ENCODE data around the gene CLEC2L.
"Not testable (repeated sequence)": the region's sequence is repeated elsewhere in the genome, so short reads cannot be mapped to it uniquely, and the experiment has no call there.

CLEC2L gene

DNA sequence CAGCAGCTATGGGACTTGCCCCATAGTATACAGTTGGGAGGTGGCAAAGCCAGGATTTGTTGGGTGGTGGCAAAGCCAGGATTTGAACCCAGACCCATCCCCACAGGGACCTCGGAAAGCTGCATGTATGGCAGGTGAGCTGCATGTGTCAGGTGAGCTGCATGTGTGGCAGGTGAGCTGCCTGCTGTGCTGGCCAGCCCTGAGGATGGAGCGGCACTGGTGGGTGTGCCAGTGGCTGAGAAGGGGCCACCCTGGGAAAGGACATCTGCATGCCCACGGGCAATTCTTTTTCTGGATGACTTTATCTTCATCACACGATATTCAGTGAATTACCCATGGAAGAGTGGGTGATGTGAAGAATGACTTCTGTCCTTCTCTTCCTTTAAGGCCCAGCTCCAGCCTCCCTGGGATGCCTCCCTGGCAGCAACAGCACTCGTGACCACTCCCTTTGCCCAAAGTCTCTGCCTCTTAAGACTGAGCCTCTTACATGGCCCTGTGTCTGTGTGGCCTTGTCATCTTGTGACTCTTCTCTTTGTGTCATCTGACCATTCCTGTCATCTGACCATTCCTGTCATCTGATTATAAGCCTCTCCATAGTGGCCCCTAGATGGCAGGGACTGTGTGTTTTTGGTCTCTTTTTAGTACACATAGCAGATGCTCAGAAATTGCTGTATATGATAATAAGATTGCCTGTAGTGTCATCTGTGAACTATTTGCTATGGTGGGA, 25.0 kb downstream of the CLEC2L start:
- no peak overlapping the region for H3K27ac ChIP-seq
- no peak for DNase-seq (ENCODE audit: low read depth, low spot score)

DNA sequence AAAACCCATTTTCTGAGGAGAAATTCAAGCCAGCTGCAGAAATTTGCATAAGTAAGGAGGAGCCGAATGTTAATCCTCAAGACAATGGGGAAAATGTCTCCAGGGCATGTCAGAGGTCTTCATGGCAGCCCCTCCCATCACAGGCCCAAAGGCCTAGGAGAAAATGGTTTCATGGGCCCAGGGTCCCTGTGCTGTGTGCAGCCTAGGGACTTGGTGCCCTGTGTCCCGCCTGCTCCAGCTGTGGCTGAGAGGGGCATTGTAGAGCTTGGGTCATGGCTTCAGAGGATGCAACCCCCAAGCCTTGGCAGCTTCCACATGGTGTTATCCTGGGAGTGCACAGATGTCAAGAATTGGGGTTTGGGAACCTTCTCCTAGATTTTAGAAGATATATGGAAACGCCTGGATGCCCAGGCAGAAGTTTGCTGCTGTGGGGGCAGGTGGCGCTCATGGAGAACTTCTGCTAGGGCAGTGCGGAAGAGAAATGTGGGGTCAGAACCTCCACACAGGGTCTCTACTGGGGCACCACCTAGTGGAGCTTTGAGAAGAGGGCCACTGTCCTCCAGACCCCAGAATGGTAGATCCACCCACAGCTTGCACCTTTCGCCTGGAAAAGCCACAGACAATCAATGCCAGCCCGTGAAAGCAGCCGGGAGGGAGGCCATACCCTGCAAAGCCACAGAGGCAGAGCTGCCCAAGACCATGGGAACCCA, 30.7 kb downstream of the CLEC2L start:
- DNase-seq (ENCODE audit: low read depth, low spot score); H3K27ac ChIP-seq: not testable (repeated sequence)

DNA sequence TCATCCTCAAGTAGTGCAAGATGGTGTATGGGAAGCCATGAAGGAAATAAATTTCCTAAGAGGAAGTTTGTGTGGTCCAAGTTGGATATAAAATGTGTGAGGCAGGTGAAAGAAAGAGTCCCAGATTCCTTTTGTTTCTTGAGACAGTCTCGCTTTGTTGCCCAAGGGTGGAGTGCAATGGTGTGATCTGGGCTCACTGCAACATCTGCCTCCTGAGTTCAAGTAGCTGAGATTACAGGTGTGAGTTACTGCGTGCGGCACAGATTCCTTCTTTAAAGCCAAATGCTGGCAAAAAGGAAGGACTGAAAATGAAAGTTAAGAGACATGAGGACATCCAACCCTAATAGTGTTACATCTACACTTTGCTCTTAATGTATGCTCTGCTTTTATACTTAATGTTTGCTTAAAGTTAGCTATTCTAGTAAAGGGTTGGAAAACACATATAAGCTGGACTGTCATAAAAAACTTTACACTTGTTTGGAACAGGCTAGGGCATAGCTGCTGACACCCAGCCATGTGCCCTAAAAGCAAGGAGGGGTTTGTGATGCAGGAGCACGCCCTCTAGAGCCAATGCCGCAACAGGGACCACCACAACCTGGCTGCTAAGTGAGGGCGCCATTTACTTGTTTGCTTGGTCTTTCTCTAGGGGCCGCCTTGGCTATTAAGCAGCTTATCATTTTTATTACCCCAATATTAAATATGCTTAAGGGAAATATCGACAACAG, 34.5 kb downstream of the CLEC2L start:
- H3K27ac ChIP-seq: no peak overlapping the region
- no peak for DNase-seq (ENCODE audit: low read depth, low spot score)

DNA sequence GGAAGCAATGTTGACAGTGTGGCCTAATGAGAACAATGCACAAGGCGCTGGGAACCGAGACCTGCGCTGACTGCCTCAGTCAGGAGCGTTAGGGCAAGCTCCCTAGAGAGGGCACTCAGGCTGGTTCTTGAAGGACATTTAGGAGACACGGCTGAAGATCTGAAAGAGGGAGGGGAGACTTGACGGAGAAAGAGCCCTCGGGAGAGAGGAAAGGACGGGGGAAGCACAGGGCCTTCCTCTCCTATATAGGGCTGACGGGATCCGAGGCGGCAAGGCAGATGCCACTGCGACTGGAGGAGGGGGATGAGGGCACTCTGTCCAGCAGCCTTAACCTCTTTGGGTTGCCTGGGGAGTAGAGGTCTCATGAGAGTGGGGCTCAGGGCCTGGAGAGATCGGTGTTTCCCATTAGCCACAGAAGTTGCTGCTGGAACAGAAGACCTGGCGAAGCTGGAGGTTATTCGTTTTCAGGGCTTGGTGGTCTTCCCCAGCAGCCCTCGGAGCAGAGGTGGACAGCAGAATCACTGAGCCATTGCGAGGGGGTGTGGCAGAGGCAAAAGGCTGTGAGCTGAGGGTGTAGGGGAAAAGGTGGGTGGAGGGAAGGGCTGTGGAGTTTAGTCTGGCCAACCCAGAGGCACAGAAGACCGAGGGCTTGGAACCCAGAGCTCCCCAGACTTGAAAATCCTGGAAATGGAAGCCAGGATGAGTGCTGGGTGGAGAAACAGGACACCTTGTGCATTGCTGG, 36.0 kb downstream of the CLEC2L start:
- H3K27ac ChIP-seq: no peak overlapping the region

DNA sequence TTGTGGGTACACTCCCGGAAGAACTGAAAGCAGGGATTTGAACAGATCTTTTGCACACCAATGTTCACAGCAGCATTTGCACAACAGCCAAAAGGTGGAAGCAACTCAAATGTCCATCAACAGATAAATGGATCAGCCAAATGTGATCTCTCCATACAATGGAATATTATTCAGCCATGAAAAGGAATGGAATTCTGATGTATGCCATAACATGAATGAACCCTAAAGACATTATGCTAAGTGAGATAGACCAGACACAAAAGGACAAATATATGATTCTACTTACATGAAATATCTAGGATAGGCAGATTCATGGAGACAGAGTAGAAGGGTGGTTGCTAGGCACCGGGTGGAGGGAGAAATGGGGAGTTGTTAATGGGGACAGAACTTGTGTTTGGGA, 36.7 kb downstream of the CLEC2L start:
- H3K27ac ChIP-seq: no peak overlapping the region
- DNase-seq (ENCODE audit: low read depth, low spot score): no peak

More for the DNA sequence above, 36.0 kb downstream of the CLEC2L start:
- no peak for DNase-seq (ENCODE audit: low read depth, low spot score)

DNA sequence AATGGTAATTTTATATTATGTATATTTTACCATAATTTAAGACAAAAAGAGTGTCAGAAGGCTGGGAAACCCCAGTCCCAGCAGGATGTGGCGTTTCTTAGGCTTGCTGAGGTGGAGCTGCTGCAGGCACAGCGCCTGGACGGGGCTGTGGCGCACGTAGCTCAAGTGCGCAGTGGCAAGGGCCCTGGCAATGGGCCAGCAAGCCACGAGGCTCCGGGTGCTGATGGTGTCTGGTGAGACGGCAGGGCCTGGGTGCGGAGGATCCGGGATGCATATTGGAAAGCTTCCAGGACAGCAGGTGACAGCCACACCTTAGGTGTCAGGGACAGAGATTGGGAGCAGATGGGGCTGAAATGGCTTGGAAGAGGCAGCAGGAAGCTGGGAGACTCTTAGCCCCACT, 37.2 kb downstream of the CLEC2L start:
- DNase-seq (ENCODE audit: low read depth, low spot score): no peak

DNA sequence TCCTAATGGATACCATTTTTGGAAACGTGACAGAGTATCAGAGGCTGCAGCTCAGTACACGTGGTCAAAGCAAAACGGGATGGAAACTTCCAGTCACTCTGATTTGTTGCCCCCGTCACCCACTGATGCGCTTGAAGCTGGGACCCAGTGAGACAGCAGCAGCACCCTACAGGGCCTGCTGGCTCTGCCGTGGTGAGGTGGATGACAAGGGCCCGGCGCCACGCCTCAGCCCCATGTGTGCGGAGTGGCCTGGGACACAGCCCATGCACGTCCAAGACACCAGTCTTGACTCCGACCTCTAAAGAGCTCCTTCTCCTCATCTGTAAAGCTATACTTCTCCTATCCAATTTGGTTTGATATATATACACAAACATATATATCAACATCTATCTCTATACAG, 39.0 kb downstream of the CLEC2L start:
- no peak for DNase-seq (ENCODE audit: low read depth, low spot score)
- no peak overlapping the region for H3K27ac ChIP-seq

More for the DNA sequence above, 37.2 kb downstream of the CLEC2L start:
- H3K27ac ChIP-seq: no peak overlapping the region

DNA sequence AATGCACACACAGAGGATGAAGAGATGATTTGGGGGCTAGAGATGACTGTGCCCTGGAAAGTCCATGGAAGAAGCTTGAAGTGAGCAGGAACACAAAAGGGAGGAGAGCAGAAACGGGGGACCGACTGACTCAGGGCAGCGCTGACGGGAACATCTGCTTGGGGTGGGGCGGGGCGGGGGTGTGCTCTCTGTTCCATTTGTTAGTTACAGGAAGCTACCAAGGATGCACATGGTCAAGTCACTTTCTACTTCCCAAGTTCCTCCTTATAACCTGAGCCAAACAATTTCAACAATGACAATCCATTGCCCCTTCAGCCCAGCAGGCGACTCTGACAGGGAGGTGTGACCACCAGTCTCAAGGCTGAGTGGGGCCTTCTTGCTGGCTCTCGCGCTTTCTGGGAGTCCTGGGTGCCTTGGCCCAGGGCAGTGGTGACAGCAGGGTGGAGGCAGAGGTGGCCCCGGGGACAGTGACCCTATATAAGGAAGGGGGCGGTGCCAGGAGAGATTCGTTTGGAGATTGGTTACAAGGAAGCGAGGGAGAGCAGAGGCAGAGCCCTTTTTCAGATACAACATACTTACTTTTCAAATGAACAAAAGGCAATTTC, 39.6 kb downstream of the CLEC2L start:
- H3K27ac ChIP-seq: no peak overlapping the region
- DNase-seq (ENCODE audit: low read depth, low spot score): no peak

DNA sequence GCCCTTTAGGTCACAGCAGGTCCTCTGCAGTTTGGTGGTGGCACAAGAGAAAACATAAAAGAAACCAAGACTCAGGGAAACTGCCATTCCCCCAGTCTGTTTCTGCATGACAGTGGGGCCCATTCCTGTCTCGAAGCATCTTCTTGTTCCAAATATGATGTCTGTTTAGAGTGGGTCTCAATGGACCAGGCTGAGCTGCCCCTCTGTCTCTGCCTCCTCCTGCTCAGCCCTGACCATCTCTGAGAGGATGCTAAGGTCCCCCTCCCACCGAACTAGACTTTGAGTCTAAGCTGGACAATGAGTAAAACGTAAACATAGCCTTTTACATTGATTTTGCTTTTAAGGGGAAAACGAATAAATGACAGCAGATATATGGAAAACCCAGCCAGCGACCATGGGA, 40.4 kb downstream of the CLEC2L start:
- H3K27ac ChIP-seq: no peak overlapping the region
- DNase-seq (ENCODE audit: low read depth, low spot score): no peak

DNA sequence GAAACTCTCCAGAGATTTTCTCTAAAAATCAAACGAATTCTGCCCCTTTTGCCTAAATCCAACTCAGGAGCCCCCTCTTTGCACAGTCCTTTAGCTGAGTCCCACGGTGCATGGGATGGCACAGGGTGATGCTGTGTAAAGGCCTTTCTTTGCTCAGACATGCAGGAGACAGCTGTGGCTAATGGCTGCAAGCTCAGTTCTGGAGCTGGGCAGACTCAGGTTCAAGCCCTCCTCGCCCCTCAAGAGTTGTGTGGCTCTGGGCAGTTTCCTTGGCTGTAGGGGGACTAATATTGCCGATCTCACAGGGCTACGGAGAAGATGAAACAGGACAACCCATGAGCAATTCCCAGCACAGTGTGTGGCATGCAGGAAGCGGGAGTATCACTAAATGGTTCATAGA, 42.6 kb downstream of the CLEC2L start:
- no peak overlapping the region for H3K27ac ChIP-seq
- DNase-seq (ENCODE audit: low read depth, low spot score): no peak

DNA sequence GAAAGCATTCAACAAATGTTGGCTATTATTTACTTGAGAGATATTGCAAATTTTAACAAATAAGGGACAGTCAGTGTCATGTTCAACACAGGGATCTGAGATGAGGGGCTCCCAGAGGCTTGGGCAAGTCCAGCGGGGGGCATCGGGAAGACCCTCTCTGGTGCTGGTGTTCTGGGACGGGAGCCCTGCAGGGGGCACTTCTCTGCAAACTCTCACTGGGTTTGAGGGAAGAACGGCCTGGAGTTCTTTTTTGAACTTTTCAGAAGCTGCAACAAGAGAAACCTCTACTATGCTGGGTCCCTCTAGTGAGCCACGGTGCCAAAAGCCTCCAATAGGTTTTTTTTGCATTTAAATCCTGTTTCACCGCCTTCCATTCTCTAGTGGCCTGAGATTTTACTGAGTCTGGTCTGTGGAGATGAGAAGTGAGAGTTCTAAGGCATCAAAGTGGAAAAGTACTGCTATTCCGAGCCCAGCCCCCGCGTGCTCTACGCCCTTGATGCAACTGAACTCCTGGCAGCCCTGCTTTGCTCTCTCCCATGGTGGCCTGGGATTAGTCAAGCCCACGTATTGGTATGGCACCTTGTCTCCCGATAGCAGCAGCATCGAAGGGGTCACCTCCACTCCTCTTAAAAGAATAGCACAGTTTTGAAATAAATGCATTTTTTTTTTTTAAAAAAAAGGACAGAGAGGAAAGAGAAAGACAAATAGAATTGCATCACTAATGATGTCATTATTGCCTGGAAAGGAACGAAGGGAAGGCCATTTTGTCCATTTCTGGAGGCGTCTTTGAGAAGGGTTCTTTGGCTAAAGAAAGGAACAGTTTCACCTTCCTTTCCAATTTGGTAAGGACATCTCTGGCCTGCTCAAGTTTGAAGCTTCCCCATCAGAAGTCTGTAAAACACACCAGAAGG, 43.5 kb downstream of the CLEC2L start:
- H3K27ac ChIP-seq: no peak overlapping the region
- DNase-seq (ENCODE audit: low read depth, low spot score): no peak

DNA sequence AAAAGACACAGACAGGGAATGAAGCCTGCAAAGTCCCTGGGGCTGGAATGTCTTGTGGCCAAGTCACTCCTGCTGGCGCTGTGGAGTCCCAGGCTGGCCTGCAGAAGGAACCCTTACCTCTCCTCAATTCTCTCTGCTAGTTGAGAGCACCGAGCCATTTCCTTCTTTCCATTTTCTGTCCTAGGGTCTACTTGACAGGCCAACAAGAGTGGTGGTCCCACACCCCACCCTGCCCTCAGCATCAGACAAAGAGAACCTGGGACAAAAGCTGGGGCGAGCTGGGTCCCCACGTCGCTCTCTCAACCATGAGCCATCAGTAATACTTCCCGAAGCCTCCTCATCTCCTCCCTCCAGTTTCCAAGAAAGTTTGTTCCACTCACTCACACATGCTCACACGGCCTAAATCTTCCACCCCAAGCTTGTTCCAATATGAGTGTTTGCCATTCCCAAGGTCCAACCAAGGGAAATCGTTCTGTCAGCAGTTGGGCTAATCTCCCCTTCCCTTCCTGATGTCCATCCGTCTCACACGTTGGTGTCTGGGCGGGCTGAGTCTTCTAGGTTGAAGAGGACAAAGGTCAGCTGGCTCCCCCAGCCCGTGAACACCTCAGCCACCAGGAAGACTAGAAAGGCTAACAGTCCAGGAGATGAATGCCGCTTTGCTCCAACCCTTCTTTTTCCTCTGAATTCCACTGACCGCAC, 44.3 kb downstream of the CLEC2L start:
- H3K27ac ChIP-seq: no peak overlapping the region
- DNase-seq (ENCODE audit: low read depth, low spot score): no peak

DNA sequence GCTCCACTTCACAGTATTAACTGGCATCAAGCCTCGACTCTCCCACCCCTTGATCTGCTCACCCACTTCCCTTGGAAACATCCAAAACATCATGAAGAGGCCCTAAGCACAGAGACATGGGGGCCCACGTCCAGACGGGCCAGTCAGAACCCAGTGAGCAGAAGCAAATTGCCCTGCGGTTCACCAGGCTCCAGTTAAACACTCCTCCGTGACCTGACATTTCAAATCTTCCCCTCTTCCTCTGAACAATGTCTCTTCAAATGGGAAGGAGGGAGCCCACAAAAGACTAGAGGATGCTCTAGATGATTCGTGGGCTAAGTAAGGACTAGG, 44.8 kb downstream of the CLEC2L start:
- H3K27ac ChIP-seq: no peak overlapping the region
- DNase-seq (ENCODE audit: low read depth, low spot score): no peak

DNA sequence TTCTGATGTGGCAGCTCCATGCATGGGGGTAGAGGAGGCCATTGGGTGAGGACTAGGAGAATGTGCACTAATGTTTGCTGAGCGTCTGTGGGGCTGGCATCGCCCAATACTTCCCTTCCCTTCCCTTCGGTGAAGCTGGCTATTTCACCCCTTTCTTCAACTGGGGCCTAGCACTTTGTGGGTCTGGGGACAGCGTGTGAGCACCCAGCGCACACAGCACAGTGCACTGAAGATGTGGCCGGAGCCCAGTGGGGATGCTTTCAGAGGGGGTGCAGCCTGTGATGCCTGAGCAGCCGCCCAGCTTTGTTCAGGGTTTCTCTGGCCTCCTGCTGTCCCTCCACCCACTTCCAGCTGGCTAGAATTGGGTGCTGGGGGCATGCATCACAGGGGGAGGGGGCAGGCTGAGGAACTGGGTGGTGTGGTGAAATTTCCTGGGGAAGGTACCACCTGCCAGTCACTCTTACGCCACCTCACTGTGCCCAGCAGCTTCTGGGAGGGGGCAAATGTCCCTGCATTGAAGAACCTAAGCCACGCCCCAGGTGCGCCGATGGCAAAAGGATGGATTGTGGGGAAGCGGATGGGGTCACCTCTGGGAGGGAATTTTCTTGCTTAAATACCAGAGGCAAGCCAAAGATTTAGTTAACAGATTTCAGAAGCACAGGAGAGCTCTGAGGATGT, 45.5 kb downstream of the CLEC2L start:
- H3K27ac ChIP-seq: no peak overlapping the region
- DNase-seq (ENCODE audit: low read depth, low spot score): no peak

DNA sequence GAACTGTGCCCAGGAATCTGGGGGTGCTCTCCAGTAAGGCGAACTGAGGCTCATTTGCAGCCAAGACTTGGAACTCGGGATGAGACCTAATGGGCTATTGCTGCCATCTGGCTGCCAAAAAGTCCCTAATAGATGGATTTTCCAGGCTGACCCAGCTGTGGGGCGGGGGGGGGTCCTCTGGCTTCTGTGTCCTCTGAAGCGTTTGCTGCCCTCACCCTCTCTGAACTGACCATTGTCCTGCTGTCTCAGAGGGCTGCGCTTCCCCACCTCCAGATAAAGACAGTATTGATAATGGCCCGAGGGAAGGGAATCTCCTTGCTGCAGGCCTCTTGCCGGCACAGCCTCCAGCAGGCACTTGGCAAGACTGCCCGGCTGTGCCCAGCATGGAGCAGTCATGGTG, 46.6 kb downstream of the CLEC2L start:
- no peak for DNase-seq (ENCODE audit: low read depth, low spot score)
- H3K27ac ChIP-seq: no peak overlapping the region

DNA sequence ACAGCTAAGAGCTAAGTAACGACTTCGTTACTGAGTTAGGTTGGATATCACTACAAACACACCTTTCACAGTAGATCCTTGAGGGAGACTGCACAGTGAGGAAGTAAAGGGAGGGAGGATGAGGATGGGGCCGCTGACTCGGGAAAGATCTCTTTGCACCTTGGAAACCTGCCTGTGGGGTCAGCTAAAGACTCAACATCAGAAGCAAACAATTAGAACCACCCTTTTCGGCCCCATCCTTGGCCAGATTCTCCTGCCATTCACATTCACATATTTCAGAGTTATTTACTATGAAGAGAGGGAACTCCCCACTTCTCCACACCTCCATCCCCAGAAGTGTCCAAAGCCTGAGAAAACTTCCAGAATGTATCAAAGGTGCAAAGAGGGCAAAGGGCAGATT, 47.1 kb downstream of the CLEC2L start:
- DNase-seq (ENCODE audit: low read depth, low spot score): no peak
- no peak overlapping the region for H3K27ac ChIP-seq

DNA sequence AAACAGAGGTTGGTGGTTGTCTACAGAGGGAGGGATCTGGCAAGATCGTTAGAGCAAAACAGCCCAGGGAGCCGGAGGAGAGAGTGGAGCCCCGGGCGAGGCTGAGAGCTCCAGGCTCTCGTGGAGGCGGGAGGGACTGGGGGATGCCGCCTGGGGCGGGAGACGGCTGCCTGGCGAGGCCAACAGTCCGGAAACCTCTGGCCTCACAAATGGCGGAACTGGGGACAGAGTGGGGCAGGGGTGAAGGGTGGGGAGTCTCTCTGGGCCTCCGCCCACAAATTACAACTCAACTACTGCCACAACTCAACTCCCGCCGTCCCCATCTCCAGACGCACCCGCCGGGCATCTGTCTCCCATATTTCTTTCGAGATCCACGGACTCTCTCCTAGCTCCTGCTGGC, 47.7 kb downstream of the CLEC2L start:
- no peak overlapping the region for H3K27ac ChIP-seq
- DNase-seq (ENCODE audit: low read depth, low spot score): no peak

DNA sequence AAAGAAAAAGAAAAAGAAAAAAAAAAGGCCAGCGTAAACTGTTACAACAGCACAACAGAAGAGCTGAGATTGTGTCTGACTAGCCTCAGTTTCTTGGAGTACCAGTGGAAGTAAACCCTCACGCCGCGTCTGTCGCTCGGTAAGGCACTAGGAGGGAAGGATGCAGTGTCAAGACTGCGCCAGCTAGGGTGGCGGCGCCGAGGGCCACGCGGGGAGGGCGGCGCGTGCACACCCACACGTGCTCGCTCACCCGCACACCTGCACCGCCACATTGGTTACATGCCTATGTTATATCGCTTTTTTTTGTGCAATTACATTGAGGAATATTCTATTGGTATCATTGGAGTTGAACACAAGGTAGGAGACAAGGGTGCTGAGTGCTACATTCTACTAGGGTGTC, 48.2 kb downstream of the CLEC2L start:
- no peak overlapping the region for H3K27ac ChIP-seq
- no peak for DNase-seq (ENCODE audit: low read depth, low spot score)

All from epithelial cell of prostate (primary cell).